ENCODE data around the gene FAM221A. TPM values are rescaled to one million over a fixed set of nuclear protein-coding genes. Genes with fewer than 3 reads are reported as not detected.

Gene FAM221A

DNA sequence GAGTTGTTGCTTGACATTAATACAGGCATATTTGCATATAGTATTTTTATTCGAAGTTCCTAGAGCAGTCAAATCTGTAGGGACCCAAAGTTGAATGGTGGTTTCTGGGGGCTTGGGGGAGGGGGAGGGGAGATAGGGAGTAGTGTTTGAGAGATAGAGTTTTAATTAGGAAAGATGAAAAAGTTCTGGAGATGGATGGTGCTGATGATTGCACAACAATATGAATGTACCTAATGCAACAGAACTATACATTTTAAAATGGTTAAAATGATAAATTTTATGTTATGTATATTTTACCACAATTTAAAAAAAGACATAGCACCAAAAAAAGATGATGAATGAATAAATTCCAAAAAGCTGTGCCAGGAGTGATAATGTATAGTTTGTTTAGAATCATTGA is 71.9 kb downstream of the FAM221A start:
- Histone ChIP-seq H3K4me3 (ENCODE audit: low read length in 2 of 2) (no peak overlapping the region), H2AK5ac (ENCODE audit: low read depth, low read length) (no peak overlapping the region), H3K4me1 (ENCODE audit: control insufficient read depth in 2 of 2, insufficient read depth in 1 of 2, low read depth in 1 of 2, low read length in 2 of 2) (no peaks in the 10 kb centered on the region), H2BK5ac (ENCODE audit: low read length) (no peak overlapping the region), H3K4ac (ENCODE audit: low read length) (no peak overlapping the region), H3K9me3 (replicated peaks in 1 of 2; ENCODE audit: control insufficient read depth in 2 of 2, insufficient read depth in 1 of 2, low read depth in 1 of 2, low read length in 2 of 2) (no peaks in the 10 kb centered on the region), H3K79me1 (ENCODE audit: low read depth, low read length) (no peaks in the 10 kb centered on the region), H2BK120ac (ENCODE audit: low read depth, low read length) (no peak overlapping the region), H3K27ac (replicated peaks; ENCODE audit: low read length) (no peak overlapping the region), H2AFZ (ENCODE audit: low read length) (no peak overlapping the region), H3K18ac (ENCODE audit: low read length) (no peak overlapping the region), H4K91ac (ENCODE audit: low read depth, low read length, poor library complexity) (no peak overlapping the region), H3K27me3 (ENCODE audit: control insufficient read depth in 3 of 3, insufficient read depth in 3 of 3, low read depth in 1 of 3, low read length in 3 of 3) (peaks cover 0 to 2% (median 0%) of the 10 kb centered on the region in 3 experiments), H3K23ac (ENCODE audit: low read depth, low read length, poor library complexity) (no peak overlapping the region), H3K9ac (ENCODE audit: low read depth, low read length, poor library complexity) (no peak overlapping the region), H3K36me3 (replicated peaks in 1 of 2; ENCODE audit: control insufficient read depth in 2 of 2, insufficient read depth in 2 of 2, low read length in 2 of 2) (no peaks in the 10 kb centered on the region), H3K4me2 (ENCODE audit: insufficient read depth, low read length, poor library complexity, severe bottlenecking) (no peak overlapping the region), H2BK15ac (ENCODE audit: low read length) (no peak overlapping the region), H2BK12ac (ENCODE audit: low read length) (no peak overlapping the region), H3K14ac (ENCODE audit: low read length) (no peak overlapping the region), H4K8ac (ENCODE audit: low read depth, low read length) (no peak overlapping the region)
- no peak for DNase-seq (ENCODE audit: low spot score)
- WGBS, 2 donors (ENCODE audit: extremely low coverage in 2 of 2, insufficient read length in 2 of 2, insufficient replicate concordance in 1 of 2) = no CpG with 5 or more reads among the region's 1 CpG

Small RNAs within 50 kb of the gene (small RNA-seq; reads per million reads assigned to genes)
- gene AC006026.2 (ENCODE audit: insufficient read depth) = not detected
